C1 segment of cervical spinal cord (tissue), 14 donors: ENCODE measurements around the gene ATF7IP2.
A peak's percentile ranks its signal among the peaks of the same experiment; 100 is the strongest.
"Not testable (repeated sequence)": the region's sequence is repeated elsewhere in the genome, so short reads cannot be mapped to it uniquely, and the experiment has no call there.

Source experiments
- DNase-seq, 14 donors: peaks; one replicate each; lab custom pipeline; 2025; lab: John Stamatoyannopoulos, UW

The ATF7IP2 gene

GRCh38 chr16:10452208-10453158 lies 66.6 kb downstream of the ATF7IP2 start:
- not testable (repeated sequence) for DNase-seq

- no peak for DNase-seq
Measured at GRCh38 chr16:10453159-10453510, 67.3 kb downstream of the ATF7IP2 start.

- no peak for DNase-seq
Measured at GRCh38 chr16:10465821-10466220, 80.0 kb downstream of the ATF7IP2 start.

GRCh38 chr16:10466313-10466712 lies 80.5 kb downstream of the ATF7IP2 start:
- DNase-seq = no peak

GRCh38 chr16:10466861-10467260 lies 81.0 kb downstream of the ATF7IP2 start:
- DNase-seq = no peak

- DNase-seq = not testable (repeated sequence)
Measured at GRCh38 chr16:10476636-10477035, 90.8 kb downstream of the ATF7IP2 start.

- no peak for DNase-seq
Measured at GRCh38 chr16:10480151-10480550, 94.3 kb downstream of the ATF7IP2 start.

GRCh38 chr16:10485159-10485558 lies 99.3 kb downstream of the ATF7IP2 start:
- no peak for DNase-seq

- no peak for DNase-seq
Measured at GRCh38 chr16:10485698-10486382, 100.0 kb downstream of the ATF7IP2 start.

- DNase-seq = no peak
Measured at GRCh38 chr16:10490141-10490540, 104.3 kb downstream of the ATF7IP2 start.

- no peak for DNase-seq
Measured at GRCh38 chr16:10493276-10493675, 107.4 kb downstream of the ATF7IP2 start.

GRCh38 chr16:10494343-10495030 lies 108.6 kb downstream of the ATF7IP2 start:
- DNase-seq = no peak

GRCh38 chr16:10495031-10495345 lies 109.1 kb downstream of the ATF7IP2 start:
- DNase-seq = no peak

GRCh38 chr16:10497132-10498101 lies 111.6 kb downstream of the ATF7IP2 start:
- DNase-seq = no peak

GRCh38 chr16:10500582-10500981 lies 114.7 kb downstream of the ATF7IP2 start:
- no peak for DNase-seq

- DNase-seq = no peak
Measured at GRCh38 chr16:10501016-10501607, 115.3 kb downstream of the ATF7IP2 start.

- no peak for DNase-seq
Measured at GRCh38 chr16:10502776-10503175, 116.9 kb downstream of the ATF7IP2 start.

GRCh38 chr16:10504404-10504885 lies 118.6 kb downstream of the ATF7IP2 start:
- no peak for DNase-seq

GRCh38 chr16:10505286-10505685 lies 119.4 kb downstream of the ATF7IP2 start:
- DNase-seq = not testable (repeated sequence)

- DNase-seq = peak in 12 of 14 donors; percentile 1 to 68 (median 28)
Measured at GRCh38 chr16:10509534-10510025, 123.7 kb downstream of the ATF7IP2 start.
